WTC11 (cell line): ENCODE data around the gene RNF215.

Experiments
- ATF6 ChIP-seq: sonication (generic); formaldehyde crosslinking; IDR thresholded peaks from 2 replicates; pipeline ENCODE4 v1.8.1; 2023; ENCODE audit warnings: mild to moderate bottlenecking, missing genetic modification reagents
- CTCF ChIP-seq: fragments of 200-600 bp; IDR thresholded peaks from 2 replicates; pipeline ENCODE4 v1.8.0; 2022; ENCODE audit warnings: antibody characterized with exemption
- E2F4 ChIP-seq: sonication (generic); formaldehyde crosslinking; IDR thresholded peaks from 2 replicates; pipeline ENCODE4 v1.8.1; 2022; ENCODE audit warnings: low read depth, mild to moderate bottlenecking, moderate library complexity, missing genetic modification reagents, borderline replicate concordance
- NR2C2 ChIP-seq: sonication (generic); formaldehyde crosslinking; IDR thresholded peaks from 2 replicates; pipeline ENCODE4 v1.8.0; 2022; ENCODE audit warnings: mild to moderate bottlenecking, missing genetic modification reagents
- TCF7 ChIP-seq: sonication (generic); formaldehyde crosslinking; IDR thresholded peaks from 2 replicates; pipeline ENCODE4 v1.8.0; 2022; ENCODE audit warnings: mild to moderate bottlenecking, low read depth, missing genetic modification reagents, moderate library complexity
- ZBTB21 ChIP-seq: sonication (generic); formaldehyde crosslinking; IDR thresholded peaks from 2 replicates; pipeline ENCODE4 v1.8.1; 2023; ENCODE audit warnings: mild to moderate bottlenecking, missing genetic modification reagents, borderline replicate concordance

GRCh38 chr22:30386608-30386959, 627 bp downstream of the RNF215 start:
- no peak for TF ChIP-seq ATF6 (CRISPR knock-in tag)
- TF ChIP-seq TCF7 (CRISPR knock-in tag): no peak
- TF ChIP-seq CTCF: no peak
- no peak for TF ChIP-seq ZBTB21 (CRISPR knock-in tag)
- TF ChIP-seq NR2C2 (CRISPR knock-in tag): no peak
- no peak for TF ChIP-seq E2F4 (CRISPR knock-in tag)
